GM18526 (cell line): ENCODE data around the gene WNK2.

Experiments used
- POLR2A ChIP-seq: IDR thresholded peaks from 3 replicates; pipeline ENCODE4 v1.6.1; 2011; ENCODE audit not compliant: insufficient read length; ENCODE audit errors: extremely low read depth

WNK2 gene

DNA sequence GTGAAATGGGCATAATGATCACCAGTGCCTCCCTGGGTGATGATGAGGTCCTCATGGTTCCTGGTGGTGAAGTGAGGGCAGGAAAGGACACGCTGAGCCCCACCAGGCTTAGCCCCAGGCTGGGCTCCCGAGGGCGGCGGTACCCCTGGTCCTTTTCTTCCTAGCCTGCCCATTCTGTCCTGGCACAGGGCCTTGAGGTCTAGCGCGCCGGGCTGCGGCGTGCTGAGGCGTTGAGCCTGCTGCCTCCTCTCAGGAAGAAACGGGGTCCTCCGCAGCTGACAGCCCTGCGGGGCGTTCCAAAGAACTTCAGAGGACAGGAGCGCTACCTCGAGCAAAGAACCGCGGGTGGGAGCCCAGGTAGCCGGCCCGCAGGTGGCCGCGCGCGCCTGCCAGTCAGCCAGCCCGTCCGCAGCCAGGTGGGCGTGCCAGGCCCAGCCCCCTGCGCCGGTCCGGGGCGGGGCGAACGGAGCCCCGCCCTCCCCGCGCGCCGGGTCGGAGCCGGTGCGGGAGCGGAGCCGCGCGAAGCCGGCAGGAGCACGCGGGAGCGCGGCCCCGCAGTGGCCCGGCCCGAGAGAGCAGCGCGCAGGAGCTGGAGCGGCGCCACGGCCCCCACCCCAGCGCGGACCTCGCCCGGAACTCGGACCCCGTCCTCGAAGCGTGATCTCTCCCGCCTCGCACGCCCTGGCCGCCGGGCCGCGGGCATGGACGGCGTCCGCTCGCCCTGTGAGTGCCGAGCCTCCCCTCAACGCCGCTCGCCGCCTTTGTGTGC, at the start of gene WNK2:
TSS of gene WNK2 (plus strand) at position 477 of the 769 bp plus-strand sequence. CDS start 791 bp downstream, outside the sequence.
- TF ChIP-seq POLR2A: no peak

DNA sequence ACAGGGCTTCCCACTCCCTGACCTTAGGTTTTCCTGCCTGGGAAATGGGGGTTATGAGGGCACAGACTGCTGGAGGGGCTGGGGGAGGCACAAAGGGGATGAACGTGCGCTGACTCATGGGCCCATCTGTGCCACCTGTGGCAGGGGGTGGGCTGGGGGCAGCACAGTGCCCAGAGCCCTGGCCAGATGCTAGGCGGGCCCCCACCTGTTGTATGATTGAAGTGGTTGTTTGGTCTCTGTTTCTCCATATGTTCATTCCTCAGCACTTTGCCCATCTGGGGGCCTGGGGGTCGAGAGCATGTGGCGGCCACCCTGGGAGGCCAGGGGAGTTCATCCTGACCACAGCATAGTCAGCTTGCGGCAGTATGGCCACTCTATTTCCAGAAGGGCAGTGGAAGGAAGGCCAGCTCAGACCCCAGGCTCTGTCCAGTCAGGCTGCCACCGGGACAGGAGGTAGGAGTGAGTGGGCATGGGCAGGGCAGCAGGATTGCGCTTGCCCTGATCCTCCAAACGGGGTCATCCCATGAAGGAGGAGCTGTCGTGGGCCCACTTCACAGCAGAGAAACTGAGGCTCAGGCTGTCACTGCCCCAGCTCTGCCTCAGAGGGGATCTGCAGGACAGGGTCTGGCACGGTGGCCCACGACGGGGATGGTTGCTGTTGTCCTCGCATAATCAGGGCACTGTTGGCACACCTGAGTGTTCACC, 49.0 kb upstream of the WNK2 start:
- no peak for TF ChIP-seq POLR2A

DNA sequence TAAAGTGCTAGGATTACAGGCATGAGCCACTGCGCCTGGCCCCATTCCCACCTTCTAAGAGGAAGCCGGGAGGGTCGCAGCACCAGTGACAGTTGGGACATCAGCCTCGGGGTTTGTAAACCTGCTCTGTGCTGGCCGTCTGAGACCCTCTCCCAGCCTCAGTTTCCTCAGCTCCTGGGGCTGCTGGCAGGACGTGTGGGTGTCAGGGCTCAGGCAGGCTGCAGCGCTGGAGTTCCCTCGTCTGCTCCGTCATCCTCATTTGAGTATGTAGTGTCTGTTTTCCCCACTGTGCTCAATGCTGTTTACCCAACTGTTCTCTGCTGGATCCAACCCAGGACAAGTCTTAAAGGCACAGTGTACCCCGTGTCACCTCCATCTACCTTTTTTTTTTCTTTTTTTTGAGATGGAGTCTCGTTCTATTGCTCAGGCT, 47.9 kb upstream of the WNK2 start:
- TF ChIP-seq POLR2A: no peak

DNA sequence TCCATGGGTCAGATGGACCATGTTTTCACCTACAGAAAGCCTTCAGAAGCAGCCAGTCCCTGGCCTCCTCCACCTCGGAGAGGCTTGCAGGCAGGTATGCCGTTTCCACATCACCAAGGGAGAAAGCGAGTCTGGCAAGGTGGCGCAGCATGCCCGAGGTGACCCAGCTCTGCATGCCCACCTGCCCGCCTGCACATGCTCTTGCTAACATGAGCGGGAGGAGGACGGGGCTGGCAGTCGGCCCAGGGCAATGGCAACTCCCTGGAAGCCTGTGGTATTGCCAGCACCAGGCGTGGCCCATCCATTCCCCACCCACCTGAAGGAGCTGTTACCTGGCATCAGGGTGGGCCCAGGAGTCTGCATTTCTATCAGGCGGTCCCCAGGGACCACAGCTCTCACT, 46.6 kb upstream of the WNK2 start:
- TF ChIP-seq POLR2A: no peak

DNA sequence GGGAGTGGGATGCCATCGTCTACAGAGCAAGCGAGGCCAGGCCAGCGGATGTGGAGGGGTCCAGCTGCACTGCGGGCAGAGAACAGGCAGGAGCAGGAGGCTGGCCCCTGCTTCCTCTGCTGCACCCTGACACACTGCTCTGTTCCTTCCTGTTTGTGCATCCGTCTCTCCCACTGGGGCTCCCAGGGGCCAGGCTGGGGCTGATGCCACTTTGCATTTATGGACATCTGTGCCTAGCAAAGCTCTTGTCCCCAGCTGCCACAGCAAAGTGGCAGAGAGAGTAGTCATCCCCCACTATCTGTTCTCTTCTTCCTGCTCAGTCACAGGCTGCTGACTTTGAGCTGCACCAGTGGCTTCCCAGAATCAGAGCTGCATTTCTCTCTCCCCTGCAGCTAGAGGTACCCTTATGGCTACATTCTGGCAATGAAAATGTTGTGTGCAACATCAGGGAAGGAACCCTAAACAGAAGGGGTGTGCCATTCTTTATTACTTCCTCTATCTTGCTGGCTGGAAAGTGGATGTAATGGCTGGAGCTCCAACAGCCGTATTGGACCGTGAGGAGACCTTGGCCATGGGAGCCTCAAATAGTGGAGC, 45.7 kb upstream of the WNK2 start:
- TF ChIP-seq POLR2A: no peak

DNA sequence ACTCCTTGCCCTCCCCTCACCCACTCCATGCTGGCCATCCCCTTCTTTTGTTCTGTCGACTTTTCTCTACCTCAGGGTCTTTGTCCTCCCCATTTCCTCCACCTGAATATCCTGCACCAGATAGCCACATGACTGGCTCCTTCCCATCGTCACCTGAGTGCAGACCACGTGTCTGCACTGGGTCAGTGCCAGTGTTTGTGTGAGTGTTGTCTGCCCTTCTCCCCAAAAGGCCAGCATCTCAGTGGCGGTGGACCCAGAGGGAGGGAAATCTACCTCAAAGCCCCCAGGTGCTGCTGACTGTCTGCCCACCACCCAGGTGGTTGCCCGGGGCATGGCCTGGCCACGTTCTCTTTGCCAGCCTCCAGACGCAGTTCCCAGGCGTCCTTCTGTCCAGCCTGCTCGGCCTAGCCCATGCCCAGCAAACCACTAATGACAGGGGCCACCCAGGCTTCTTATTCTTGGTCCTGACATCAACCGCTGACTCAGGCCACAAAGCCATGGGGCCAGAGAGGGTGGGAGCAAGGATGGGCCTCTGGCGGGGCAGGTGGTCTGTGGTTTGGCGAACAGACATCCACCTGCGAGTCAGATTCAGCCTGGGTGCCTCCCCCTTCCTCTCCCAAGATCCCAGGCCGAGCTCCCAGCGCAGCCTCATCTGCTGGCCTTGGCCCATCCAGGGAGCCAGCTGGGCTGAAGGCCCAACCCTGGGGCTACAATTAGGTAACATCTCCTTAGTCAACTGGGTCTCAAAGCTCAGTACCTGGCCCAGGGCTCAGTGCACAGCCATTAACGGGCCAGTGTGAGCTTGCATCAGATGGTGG, 44.4 kb upstream of the WNK2 start:
- no peak for TF ChIP-seq POLR2A

DNA sequence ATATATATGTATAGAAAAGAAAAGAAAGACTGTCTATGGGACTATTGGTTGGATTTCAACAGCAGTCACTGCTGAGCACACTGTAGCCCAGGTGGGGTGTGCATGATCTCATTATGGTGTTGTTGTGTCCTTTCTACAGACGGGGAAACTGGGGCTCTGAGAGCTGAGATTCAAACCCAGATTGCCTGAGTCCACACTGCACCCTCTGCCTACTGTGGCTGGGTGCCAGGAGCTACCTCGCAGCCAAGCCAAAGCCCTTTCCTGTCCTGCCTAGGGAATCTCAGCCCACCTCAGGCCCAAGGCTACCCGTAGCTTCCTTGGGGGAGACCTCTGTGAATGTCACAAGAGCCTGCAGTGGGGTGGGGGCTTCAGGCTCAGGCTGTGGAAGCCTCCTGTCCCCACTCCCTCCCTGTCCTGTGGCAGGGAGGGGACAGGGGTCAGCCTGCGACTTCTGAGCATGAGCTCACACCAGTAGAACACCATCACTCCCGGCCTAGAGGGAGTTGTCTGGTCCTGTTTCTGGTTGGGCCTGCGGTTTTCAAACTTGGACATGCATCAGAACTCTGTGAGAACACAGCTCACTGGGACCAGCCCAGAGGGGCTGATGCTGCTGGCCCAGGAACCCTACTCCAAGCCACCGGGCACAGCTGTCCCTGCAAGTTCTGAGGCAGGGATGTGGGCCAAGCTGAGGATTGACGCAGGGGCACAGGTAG, 42.0 kb upstream of the WNK2 start:
- no peak for TF ChIP-seq POLR2A

DNA sequence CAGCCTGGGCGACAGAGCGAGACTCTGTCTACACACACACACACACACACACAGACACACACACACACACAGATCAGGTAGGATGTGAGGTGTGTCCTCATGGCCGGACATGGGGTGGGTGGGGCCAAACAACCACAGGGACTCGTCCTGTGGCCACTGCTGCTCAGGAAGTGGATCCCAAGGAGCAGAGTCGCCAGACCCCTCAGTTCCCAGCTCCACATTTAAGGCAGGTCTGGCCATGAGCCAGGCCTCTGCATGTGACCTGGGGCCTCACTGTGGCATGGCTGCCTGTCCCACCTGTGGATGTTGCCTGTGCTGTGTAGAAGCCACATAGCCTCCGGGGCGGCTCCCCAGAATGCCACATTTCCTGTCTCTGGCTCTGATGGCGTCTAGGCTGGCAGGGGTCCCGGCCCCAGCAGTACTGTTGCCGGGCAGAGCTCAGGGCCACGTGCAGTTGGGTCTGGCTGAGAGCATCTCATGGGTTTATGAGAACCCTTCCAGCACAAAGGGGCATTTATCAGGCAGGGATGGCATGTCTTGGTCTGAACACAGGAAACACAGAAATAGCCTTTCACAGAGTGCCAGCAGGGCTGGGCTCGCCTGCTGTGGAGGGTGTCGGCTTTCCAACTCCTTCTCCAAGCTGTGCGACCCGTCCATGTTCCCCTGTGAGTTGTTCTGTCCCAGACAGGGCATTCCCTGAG, 40.0 kb upstream of the WNK2 start:
- no peak for TF ChIP-seq POLR2A

DNA sequence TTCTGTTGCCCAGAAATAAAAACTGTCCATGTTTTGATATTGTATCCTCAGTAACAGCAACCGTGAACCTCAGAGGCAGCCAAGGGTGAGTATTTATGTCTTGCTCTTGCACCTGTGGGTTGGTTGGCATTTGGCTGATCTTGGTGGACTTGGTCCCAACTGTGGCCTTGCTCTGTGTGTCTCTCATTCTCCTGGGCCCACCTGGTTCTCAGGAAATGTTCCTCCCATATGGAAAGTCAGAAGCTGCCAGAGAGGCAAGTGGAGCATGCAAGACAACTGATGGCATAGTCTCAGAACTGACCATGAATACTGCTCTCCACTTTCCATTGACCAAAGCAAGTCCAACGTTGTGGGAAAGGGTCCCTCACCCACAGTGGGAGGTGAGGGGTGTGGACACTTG, 36.3 kb upstream of the WNK2 start:
- no peak for TF ChIP-seq POLR2A

DNA sequence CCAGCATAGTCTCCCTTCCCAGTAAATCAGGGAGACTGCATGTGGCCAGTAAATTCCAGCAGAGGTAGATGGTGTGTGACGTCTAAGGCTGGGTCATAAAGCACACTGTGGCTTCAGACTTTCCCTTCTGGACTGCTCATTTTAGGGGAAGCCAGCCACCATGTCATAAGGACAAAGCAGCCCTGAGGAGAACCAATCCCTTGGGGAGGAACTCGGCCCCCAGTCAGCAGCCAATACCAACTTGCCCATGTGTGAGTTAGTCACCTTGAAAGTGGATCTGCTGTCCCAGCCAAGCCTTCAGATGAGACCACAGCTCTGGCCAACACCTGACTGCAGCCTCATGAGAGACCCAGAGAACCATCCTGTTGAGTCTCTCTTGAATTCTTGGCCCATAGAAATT, 35.2 kb upstream of the WNK2 start:
- TF ChIP-seq POLR2A: no peak

DNA sequence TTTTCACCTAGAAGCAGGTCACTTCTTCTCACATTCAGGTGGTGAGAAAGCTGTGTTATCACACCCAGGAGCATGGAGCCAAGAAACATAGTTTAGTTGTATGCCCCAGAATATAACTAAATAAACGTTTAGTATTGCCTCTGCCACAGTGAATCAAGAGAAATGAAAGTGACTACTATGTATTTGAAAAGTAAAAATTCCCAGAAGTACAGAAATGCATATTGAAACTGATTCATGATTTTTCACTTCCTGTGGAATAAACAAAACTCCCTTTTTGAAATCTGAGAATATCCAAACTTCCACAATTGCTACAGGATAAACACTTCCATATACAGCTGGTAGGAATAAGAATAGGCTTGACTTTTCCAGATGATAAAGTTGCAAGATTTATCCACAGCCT, 34.6 kb upstream of the WNK2 start:
- no peak for TF ChIP-seq POLR2A

DNA sequence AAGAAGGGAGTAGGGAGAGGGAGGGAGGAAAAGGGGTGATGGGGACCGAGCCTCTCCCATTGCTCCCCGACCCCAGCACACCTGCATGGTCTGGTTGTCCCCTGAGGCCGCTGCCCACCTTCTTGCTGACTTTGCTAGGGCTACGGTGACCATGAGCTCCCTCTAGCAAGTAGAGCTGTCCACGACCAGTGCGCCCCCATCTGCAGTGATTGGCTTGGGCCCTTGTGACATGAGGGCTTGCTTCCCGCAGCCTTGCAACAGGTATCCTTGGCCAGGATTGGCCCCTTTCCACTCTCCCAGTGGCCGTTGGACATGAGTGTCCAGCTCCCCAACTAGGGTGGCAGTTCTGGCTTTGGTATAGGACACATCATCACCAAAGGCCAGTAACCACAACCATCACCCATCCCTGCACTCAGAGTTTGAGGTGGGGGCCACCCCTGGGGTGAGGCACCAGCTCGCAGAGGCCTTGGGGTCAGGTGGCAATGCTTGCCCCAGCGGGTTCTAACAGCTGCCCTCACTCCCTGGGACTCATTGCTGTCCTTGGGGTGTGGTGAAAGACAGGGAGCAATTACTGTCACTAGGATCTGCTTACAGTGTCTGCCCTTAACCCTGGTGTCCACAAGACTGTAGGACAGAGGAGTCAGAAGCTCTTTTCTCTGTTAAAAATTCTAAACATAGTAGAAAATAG, 32.7 kb upstream of the WNK2 start:
- no peak for TF ChIP-seq POLR2A

DNA sequence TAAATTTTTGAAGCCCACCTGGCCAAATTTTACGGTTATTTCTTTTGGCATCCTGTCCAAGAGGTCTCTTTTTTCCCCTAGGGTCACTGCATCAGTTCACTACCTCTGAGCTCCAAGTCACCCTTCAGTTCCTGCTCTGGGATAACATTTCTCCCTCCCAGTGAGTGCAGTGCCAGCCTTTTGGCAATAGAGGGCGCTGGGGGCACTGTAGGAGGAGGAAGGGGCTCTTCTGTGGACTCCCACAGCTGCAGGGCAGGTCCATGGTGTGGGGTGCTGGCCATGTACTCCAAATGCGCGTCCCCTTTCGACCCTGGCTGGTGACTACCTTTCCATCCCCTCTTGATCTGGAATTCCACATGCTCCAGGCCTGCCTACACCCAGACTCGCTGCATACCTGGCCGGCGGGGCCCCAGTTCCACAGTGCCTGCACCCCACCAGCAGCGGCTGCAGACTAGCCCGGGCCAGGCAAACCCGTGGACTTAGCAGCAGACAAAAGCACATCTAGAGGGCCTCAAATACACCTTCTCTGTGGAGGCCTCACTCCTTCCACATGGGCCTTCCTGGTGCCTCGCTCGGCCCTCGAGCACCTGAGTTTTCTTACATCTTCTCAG, 29.5 kb upstream of the WNK2 start:
- TF ChIP-seq POLR2A: no peak
